ENCODE measurements around the gene PGAP6. TPM values are rescaled to one million over a fixed set of nuclear protein-coding genes. Genes with fewer than 3 reads are reported as not detected.
"Not testable (repeated sequence)": the region's sequence is repeated elsewhere in the genome, so short reads cannot be mapped to it uniquely, and the experiment has no call there.

Gene PGAP6
- total RNA-seq, 4 donors from 2014 or later = 32.8 to 53.5 (median 46.3) TPM

DNA sequence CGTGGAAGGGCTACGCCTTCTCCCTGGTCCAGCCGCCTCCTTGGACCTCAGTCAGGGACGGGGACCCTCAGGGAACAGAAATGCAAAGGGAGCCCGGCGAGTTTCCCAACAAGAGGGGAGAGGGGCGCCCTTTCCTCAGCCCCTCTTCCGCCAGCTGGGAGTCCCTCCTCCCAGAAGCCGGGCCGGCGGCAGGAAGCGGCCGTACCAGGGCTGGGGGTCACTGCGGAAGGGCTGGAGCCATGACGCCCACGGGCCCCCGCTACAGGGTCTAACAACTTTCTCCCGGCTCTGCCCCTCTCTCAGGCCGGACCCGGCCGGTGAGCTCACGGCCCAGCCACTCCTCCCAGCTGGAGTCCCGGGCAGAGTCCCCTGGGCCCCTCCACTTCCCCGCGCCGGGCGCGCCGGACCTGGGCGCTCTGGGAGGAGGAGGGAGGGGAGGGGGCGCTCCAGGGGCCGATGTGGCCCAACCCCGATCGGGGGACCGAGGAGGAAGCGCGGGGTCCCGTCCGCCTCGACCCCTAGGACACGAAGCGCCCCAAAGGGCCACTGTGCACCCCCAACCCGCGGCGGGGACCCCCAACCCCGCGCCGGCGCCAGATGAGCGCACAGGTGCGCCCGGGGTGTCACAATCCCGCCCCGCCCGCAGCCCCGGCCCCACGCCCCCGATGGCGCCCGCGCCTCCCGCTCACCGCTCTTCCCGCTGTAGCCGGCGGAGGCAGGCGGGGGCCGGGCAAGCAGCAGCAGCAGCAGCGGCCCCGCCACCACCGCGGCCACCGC is 578 bp downstream of the PGAP6 start:
- Histone ChIP-seq H3K27ac (replicated peaks in 1 of 4) (peak overlapping the region; percentile 66 to 81 (median 80)), H3K4me3 (peak overlapping the region; percentile 68 to 98 (median 94)), H3K9me3 (no peaks in the 10 kb centered on the region), H3K4me1 (peaks cover 27 to 51% (median 44%) of the 10 kb centered on the region in 4 donors), H3K27me3 (no peaks in the 10 kb centered on the region), H3K36me3 (peaks cover 8 to 16% (median 15%) of the 10 kb centered on the region in 4 donors)
- 7% methylated on average over 17 of the region's 73 CpGs for WGBS
- DNase-seq (ENCODE audit: extremely low spot score) = no peak
- intact Hi-C loops (cut with DNase I) = no loop called here
- TF ChIP-seq, protein P1, sequence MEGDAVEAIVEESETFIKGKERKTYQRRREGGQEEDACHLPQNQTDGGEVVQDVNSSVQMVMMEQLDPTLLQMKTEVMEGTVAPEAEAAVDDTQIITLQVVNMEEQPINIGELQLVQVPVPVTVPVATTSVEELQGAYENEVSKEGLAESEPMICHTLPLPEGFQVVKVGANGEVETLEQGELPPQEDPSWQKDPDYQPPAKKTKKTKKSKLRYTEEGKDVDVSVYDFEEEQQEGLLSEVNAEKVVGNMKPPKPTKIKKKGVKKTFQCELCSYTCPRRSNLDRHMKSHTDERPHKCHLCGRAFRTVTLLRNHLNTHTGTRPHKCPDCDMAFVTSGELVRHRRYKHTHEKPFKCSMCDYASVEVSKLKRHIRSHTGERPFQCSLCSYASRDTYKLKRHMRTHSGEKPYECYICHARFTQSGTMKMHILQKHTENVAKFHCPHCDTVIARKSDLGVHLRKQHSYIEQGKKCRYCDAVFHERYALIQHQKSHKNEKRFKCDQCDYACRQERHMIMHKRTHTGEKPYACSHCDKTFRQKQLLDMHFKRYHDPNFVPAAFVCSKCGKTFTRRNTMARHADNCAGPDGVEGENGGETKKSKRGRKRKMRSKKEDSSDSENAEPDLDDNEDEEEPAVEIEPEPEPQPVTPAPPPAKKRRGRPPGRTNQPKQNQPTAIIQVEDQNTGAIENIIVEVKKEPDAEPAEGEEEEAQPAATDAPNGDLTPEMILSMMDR (IDR thresholded peaks at IDR 0.05) = no peak
- TF ChIP-seq POLR2A (IDR thresholded peaks at IDR 0.05; ENCODE audit: low read depth) (no peak), EP300 (IDR thresholded peaks at IDR 0.05) (no peak), POLR2AphosphoS5 (IDR thresholded peaks at IDR 0.05) (no peak)

DNA sequence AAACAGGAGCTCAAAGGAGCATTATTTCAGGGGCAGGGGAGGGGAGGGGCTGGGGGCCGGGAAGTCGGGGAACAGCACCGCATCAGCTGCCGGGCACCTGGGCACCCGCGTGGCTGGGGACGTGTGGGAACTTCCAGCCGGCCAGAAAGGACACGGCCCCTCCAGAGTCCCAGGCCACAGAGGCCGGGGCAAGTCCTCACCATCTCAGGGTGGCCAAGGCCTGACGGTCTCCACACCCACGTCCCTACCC is 1.1 kb downstream of the PGAP6 start:
- DNase-seq (ENCODE audit: extremely low spot score) = no peak
- H3K4me1 ChIP-seq = peaks cover 27 to 51% (median 44%) of the 10 kb centered on the region in 4 donors
- no peaks in the 10 kb centered on the region for H3K9me3 ChIP-seq
- peak overlapping the region in 3 of 4 donors; percentile 79 to 81 (median 80) for H3K27ac ChIP-seq (replicated peaks in 1 of 4)
- 10% methylated on average over 12 of the region's 12 CpGs for WGBS
- no peak for TF ChIP-seq EP300 (IDR thresholded peaks at IDR 0.05)
- intact Hi-C loops (cut with DNase I) = no loop called here
- peaks cover 13 to 22% (median 20%) of the 10 kb centered on the region in 4 donors for H3K36me3 ChIP-seq
- no peaks in the 10 kb centered on the region for H3K27me3 ChIP-seq
- peak overlapping the region; percentile 68 to 98 (median 94) for H3K4me3 ChIP-seq

- intact Hi-C loops (cut with DNase I) = no loop called here
- no peaks in the 10 kb centered on the region for H3K9me3 ChIP-seq
- peaks cover 14 to 27% (median 23%) of the 10 kb centered on the region in 4 donors for H3K36me3 ChIP-seq
- DNase-seq (ENCODE audit: extremely low spot score) = no peak
- H3K27ac ChIP-seq (replicated peaks in 1 of 4) = peak overlapping the region in 1 of 4 donors; percentile 80
- H3K27me3 ChIP-seq = no peaks in the 10 kb centered on the region
- H3K4me1 ChIP-seq = peaks cover 27 to 51% (median 44%) of the 10 kb centered on the region in 4 donors
- WGBS = 79% methylated on average over 23 of the region's 27 CpGs
- TF ChIP-seq EP300 (IDR thresholded peaks at IDR 0.05) (no peak), POLR2A (IDR thresholded peaks at IDR 0.05; ENCODE audit: low read depth) (no peak)
- peak overlapping the region; percentile 68 to 98 (median 94) for H3K4me3 ChIP-seq
Observed at GRCh38 chr16:379961-380761, 1.6 kb downstream of the PGAP6 start.

- WGBS = 88% methylated on average over 6 of the region's 16 CpGs
- H3K27ac ChIP-seq (replicated peaks in 1 of 4) = no peak overlapping the region
- peaks cover 22 to 35% (median 31%) of the 10 kb centered on the region in 4 donors for H3K36me3 ChIP-seq
Observed at GRCh38 chr16:379183-379960, 2.4 kb downstream of the PGAP6 start.

DNA sequence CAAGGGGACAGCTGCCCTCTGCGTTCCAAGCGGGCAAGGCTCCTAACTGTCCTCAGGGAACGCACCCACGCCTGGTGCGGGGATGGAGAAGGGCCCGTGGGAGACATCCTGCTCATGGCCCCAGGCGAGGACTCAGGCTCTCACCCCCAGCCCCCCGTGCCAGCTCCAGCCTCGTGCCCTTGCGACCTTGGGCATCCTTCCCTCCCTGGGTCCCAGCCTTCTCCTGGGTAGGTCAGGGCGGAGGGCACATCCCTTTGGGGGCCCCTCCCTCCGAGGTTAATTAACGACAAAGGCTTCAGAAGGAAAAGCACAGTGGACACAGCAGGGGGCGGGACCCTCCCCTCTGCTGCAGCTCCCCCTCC is 3.0 kb downstream of the PGAP6 start:
- 100% methylated on average over 1 of the region's 14 CpGs for WGBS
- no peaks in the 10 kb centered on the region for H3K27me3 ChIP-seq
- peaks cover 25 to 47% (median 37%) of the 10 kb centered on the region in 4 donors for H3K4me1 ChIP-seq
- H3K27ac ChIP-seq (replicated peaks in 1 of 4) = no peak overlapping the region
- no peak for DNase-seq (ENCODE audit: extremely low spot score)
- H3K4me3 ChIP-seq = no peak overlapping the region
- intact Hi-C loops (cut with DNase I) = no loop called here
- TF ChIP-seq POLR2AphosphoS5 (IDR thresholded peaks at IDR 0.05) (no peak), EP300 (IDR thresholded peaks at IDR 0.05) (no peak), POLR2A (IDR thresholded peaks at IDR 0.05; ENCODE audit: low read depth) (no peak)
- TF ChIP-seq, protein P1 (IDR thresholded peaks at IDR 0.05) = no peak
- H3K9me3 ChIP-seq = no peaks in the 10 kb centered on the region
- peaks cover 27 to 40% (median 37%) of the 10 kb centered on the region in 4 donors for H3K36me3 ChIP-seq

More at GRCh38 chr16:379183-379960, 2.4 kb downstream of the PGAP6 start:
- peaks cover 27 to 51% (median 42%) of the 10 kb centered on the region in 4 donors for H3K4me1 ChIP-seq
- H3K9me3 ChIP-seq = no peaks in the 10 kb centered on the region
- intact Hi-C loops (cut with DNase I) = no loop called here
- H3K4me3 ChIP-seq = no peak overlapping the region
- H3K27me3 ChIP-seq = no peaks in the 10 kb centered on the region
- TF ChIP-seq POLR2A (IDR thresholded peaks at IDR 0.05; ENCODE audit: low read depth) (no peak), EP300 (IDR thresholded peaks at IDR 0.05) (no peak), POLR2AphosphoS5 (IDR thresholded peaks at IDR 0.05) (no peak)
- TF ChIP-seq, protein P1 (IDR thresholded peaks at IDR 0.05) = no peak
- no peak for DNase-seq (ENCODE audit: extremely low spot score)

DNA sequence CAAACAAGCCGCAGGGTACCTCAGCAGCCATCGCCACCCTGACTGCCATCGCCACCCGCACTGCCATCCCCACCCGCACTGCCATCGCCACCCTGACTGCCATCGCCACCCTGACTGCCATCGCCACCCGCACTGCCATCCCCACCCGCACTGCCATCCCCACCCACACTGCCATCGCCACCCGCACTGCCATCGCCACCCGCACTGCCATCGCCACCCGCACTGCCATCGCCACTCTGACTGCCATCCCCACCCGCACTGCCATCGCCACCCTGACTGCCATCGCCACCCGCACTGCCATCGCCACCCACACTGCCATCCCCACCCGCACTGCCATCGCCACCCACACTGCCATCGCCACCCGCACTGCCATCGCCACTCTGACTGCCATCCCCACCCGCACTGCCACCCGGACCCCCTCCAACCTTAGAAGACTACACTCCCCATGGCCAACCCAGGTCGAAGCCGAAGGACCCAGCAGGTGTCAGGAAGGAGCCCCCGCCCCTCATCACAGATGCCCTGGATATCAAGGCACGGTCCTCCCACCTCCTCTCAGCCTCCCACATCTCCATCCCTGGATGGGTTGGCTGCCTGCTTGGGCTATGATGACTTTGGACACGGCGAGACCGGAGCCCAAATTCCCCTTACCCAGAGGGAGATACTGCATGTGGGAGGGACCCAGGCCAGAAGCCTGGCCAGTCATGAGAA is 3.5 kb downstream of the PGAP6 start:
- WGBS = 95% methylated on average over 29 of the region's 36 CpGs
- H3K4me3 ChIP-seq; DNase-seq (ENCODE audit: extremely low spot score); H3K27ac ChIP-seq (replicated peaks in 1 of 4); intact Hi-C loops (cut with DNase I); H3K9me3 ChIP-seq; H3K27me3 ChIP-seq: not testable (repeated sequence)
- Histone ChIP-seq H3K4me1 (peaks cover 19 to 42% (median 32%) of the 10 kb centered on the region in 4 donors), H3K36me3 (peaks cover 28 to 46% (median 41%) of the 10 kb centered on the region in 4 donors)

Data from esophagus muscularis mucosa (tissue), 4 donors.